Measurements from ENCODE around the gene TAC4.

The TAC4 gene

DNA sequence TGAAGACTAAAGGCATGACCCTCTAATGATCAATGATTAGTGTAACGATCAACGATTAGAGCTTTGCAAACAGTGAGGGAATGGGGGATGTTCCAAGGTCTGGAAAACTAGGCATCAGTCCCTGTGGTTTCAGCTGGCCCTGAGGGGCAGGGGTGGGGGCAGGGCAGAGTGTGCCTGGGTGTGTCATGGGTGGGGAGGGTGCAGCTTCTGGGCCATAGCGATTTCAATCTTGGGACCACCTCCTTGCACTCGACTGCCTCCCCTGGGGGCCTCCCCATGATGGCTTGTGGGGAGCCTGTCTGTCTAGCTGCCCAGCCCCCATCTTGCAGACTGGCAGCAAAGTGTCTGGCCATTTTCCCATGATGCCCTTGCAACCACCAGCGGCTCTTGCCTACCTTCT lies 8.4 kb downstream of the TAC4 start:
- H3K27me3 Mint-ChIP-seq (ENCODE audit: low read depth), result no peaks in the 10 kb centered on the region
- H3K36me3 Mint-ChIP-seq (ENCODE audit: low read depth), result peaks cover 10% of the 10 kb centered on the region
- no peak overlapping the region for H3K27ac Mint-ChIP-seq
- H3K9me3 Mint-ChIP-seq, result no peaks in the 10 kb centered on the region
- H3K4me3 Mint-ChIP-seq, result no peak overlapping the region
- TF ChIP-seq, protein P1, sequence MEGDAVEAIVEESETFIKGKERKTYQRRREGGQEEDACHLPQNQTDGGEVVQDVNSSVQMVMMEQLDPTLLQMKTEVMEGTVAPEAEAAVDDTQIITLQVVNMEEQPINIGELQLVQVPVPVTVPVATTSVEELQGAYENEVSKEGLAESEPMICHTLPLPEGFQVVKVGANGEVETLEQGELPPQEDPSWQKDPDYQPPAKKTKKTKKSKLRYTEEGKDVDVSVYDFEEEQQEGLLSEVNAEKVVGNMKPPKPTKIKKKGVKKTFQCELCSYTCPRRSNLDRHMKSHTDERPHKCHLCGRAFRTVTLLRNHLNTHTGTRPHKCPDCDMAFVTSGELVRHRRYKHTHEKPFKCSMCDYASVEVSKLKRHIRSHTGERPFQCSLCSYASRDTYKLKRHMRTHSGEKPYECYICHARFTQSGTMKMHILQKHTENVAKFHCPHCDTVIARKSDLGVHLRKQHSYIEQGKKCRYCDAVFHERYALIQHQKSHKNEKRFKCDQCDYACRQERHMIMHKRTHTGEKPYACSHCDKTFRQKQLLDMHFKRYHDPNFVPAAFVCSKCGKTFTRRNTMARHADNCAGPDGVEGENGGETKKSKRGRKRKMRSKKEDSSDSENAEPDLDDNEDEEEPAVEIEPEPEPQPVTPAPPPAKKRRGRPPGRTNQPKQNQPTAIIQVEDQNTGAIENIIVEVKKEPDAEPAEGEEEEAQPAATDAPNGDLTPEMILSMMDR (IDR thresholded peaks at IDR 0.05; ENCODE audit: unreplicated experiment in 3 of 3), result no peak
- H3K4me1 Mint-ChIP-seq, result peaks cover 14% of the 10 kb centered on the region

DNA sequence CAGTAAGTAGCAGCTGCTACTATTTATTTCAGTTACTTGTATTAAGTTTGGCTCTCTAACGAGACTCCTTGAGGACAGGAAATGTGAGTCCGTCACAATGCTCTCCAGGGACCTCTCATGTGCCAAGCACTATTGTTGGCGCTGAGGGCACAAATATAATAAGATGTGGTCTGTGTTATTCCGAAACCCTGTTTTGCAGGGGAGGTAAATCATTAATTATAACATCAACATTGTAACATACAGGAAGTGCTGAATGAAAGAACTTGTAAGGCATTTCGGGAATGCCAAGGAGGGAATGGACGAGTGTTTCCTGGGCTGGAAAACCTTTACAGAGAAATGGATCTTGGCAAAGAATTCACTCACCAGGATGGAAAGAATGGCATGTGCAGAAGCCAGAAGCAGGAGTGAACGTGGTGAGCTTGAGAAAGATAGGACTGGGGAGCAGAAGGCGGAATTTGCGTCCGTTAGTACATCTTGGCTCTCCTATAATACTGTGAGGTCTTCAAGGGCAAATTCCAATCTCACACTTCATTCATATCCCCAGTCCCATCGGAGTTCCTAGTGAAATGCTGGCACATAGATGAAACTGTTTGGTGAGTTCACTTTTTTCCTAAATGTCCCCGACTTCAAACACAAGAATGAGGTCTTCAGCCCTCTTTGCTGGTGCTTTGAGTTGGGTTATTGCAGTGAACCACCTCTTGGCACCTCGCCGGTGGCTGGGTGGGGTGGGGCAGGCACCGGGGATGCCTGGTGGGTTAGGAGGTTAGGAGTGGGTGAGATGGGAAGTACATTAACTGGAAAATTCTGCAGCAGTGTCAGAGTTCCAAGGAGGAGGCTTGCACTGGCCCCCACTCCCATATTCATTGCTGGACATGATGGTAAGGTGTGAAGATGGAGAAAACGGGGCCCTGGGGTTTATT lies 11.5 kb downstream of the TAC4 start:
- H3K27me3 Mint-ChIP-seq (ENCODE audit: low read depth), result no peaks in the 10 kb centered on the region
- peak overlapping the region; percentile 82 to 91 (median 84) for H3K27ac Mint-ChIP-seq
- no peaks in the 10 kb centered on the region for H3K9me3 Mint-ChIP-seq
- H3K4me1 Mint-ChIP-seq, result peaks cover 14% of the 10 kb centered on the region
- TF ChIP-seq, protein P1 (IDR thresholded peaks at IDR 0.05; ENCODE audit: unreplicated experiment in 3 of 3), result no peak
- H3K36me3 Mint-ChIP-seq (ENCODE audit: low read depth), result peaks cover 35% of the 10 kb centered on the region
- H3K4me3 Mint-ChIP-seq, result peak overlapping the region in 1 of 3 experiments; percentile 38

DNA sequence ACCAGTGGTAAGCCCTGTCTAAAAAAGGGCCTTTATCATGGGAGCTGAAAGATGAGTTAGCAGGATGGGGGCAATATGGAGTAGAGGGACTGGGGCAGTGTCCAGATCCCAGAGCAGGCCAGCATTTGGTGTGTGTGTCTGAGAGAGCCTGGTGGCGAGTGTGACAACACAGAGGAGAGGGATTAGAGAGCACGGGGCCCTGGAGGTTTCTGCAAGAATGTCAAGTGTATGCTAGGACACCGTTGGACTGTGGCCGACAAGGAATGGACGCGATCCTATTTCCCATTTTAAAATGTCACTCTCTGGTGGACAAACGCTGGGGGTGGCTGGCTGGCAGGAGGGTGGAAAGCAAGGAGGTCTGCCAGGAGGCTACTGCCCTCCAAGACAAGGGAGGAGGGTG lies 12.4 kb downstream of the TAC4 start:
- TF ChIP-seq, protein P1 (IDR thresholded peaks at IDR 0.05; ENCODE audit: unreplicated experiment in 3 of 3), result no peak
- Mint-ChIP-seq H3K4me1 (peaks cover 14% of the 10 kb centered on the region), H3K9me3 (no peaks in the 10 kb centered on the region), H3K27ac (peak overlapping the region; percentile 82 to 91 (median 84)), H3K36me3 (ENCODE audit: low read depth) (peaks cover 38% of the 10 kb centered on the region), H3K4me3 (no peak overlapping the region), H3K27me3 (ENCODE audit: low read depth) (no peaks in the 10 kb centered on the region)

GRCh38 chr17:49834118-49834743 lies 13.6 kb downstream of the TAC4 start:
- peaks cover 14% of the 10 kb centered on the region for H3K4me1 Mint-ChIP-seq
- no peak overlapping the region for H3K27ac Mint-ChIP-seq
- no peaks in the 10 kb centered on the region for H3K9me3 Mint-ChIP-seq
- H3K36me3 Mint-ChIP-seq (ENCODE audit: low read depth), result peaks cover 44% of the 10 kb centered on the region
- no peaks in the 10 kb centered on the region for H3K27me3 Mint-ChIP-seq (ENCODE audit: low read depth)
- TF ChIP-seq, protein P1 (IDR thresholded peaks at IDR 0.05; ENCODE audit: unreplicated experiment in 3 of 3), result no peak
- no peak overlapping the region for H3K4me3 Mint-ChIP-seq

- peaks cover 14% of the 10 kb centered on the region for H3K4me1 Mint-ChIP-seq
- TF ChIP-seq, protein P1 (IDR thresholded peaks at IDR 0.05; ENCODE audit: unreplicated experiment in 3 of 3), result no peak
- H3K36me3 Mint-ChIP-seq (ENCODE audit: low read depth), result peaks cover 54% of the 10 kb centered on the region
- no peak overlapping the region for H3K27ac Mint-ChIP-seq
- no peaks in the 10 kb centered on the region for H3K9me3 Mint-ChIP-seq
- H3K4me3 Mint-ChIP-seq, result no peak overlapping the region
- H3K27me3 Mint-ChIP-seq (ENCODE audit: low read depth), result no peaks in the 10 kb centered on the region
Measured at GRCh38 chr17:49832840-49833599, 14.8 kb downstream of the TAC4 start.
